ENCODE results near the gene CCL1. TPM values are rescaled to one million over a fixed set of nuclear protein-coding genes. Genes with fewer than 3 reads are reported as not detected.
"Not testable (repeated sequence)": the region's sequence is repeated elsewhere in the genome, so short reads cannot be mapped to it uniquely, and the experiment has no call there.

CCL1 gene
- total RNA-seq, 1 experiment from 2014 or later, result not detected

DNA sequence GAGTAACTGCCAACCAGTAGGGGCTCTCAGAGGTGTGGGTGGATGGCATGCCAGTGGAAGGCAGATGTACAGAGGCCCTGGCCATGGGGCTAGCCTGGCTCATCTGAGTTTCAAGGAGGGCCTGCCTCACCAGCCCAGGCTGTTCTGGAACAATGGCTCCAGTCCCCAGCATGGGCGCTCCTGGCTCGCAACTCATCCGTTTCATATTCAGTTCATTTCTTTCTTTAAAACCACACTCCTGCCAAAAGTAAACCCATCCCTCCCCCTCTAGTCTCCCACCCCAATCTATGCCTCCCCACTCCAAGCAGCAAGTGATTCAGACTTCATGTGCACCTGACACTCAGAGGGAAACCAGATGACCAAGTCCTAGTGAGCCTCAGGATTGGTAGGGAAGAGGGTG lies 4.4 kb downstream of the CCL1 start:
- DNase-seq, result no peak
- no peaks in the 10 kb centered on the region for H3K4me1 ChIP-seq
- H3K36me3 ChIP-seq, result no peaks in the 10 kb centered on the region
- no peaks in the 10 kb centered on the region for H3K9me3 ChIP-seq (replicated peaks)
- H3K4me3 ChIP-seq, result no peak overlapping the region
- no peak overlapping the region for H3K27ac ChIP-seq
- peaks cover 10% of the 10 kb centered on the region; the same call in 1 of the 2 replicates for H3K27me3 ChIP-seq

DNA sequence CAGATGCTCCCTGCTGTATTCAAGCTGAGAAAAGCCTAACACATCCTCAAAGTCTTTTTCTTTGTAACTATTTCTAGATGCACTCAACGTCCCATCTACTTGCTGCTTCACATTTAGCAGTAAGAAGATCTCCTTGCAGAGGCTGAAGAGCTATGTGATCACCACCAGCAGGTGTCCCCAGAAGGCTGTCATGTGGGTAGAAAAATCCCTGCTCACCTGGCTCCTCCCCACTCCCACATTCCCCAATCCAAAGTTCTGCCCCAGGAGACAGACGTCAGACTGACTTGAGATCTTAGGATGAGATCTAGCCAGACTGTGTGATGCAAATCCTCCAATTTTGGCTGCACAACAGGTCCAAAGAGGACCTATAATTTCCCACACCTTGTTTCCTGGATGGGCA lies 5.6 kb downstream of the CCL1 start:
- no peaks in the 10 kb centered on the region for H3K4me1 ChIP-seq
- no peaks in the 10 kb centered on the region for H3K36me3 ChIP-seq
- peaks cover 7% of the 10 kb centered on the region; the same call in 1 of the 2 replicates for H3K27me3 ChIP-seq
- no peak for DNase-seq
- no peaks in the 10 kb centered on the region for H3K9me3 ChIP-seq (replicated peaks)
- no peak overlapping the region for H3K4me3 ChIP-seq
- no peak overlapping the region for H3K27ac ChIP-seq

DNA sequence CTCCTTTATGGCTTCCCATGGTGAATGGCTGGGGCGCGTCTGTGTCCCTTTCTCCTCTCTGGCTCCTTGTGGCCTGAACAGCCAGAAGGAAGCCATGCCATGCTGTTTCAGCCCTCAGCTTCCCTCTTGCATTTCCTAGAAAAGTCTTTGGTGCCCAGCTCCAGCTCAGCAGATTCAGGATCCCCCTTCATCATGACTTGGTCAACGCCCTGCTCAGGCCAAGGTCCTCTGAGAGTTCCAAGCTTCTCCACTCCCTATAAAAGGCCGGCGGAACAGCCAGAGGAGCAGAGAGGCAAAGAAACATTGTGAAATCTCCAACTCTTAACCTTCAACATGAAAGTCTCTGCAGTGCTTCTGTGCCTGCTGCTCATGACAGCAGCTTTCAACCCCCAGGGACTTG lies 6.8 kb downstream of the CCL1 start, which contains the start of gene CCL13:
CCL13 (plus strand) TSS at position 287 of the 400 bp plus-strand sequence; CDS start at position 334, 47 bp downstream.
- H3K4me1 ChIP-seq, result no peaks in the 10 kb centered on the region
- no peak within 1 kb of the TSS for H3K27ac ChIP-seq
- no peaks in the 10 kb centered on the region for H3K9me3 ChIP-seq (replicated peaks)
- no peak for DNase-seq
- no peak within 1 kb of the TSS for H3K4me3 ChIP-seq
- no peaks in the 10 kb centered on the region for H3K36me3 ChIP-seq
- H3K27me3 ChIP-seq, result peaks cover 7% of the 10 kb centered on the region; the same call in 1 of the 2 replicates

DNA sequence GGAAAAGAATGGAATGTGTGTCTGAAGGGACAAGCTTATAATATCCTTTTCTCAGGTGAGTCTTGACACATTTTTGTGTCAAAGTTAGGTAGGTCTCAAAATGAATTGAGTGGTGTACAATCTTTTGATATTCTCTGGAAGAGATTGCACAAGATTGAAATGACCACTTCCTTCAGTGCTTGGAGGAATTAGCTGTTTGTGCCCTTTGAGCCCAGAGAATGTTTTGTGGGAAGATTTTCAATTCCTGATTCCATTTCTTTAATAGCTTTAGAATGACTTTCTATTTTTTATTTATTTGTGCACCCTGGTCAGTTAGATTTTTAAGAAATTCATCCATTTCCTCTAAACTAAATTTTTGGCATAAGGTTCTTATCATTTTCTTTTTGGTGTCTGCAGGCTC lies 8.4 kb downstream of the CCL1 start:
- H3K27me3 ChIP-seq, result peaks cover 7% of the 10 kb centered on the region; the same call in 1 of the 2 replicates
- H3K4me1 ChIP-seq, result no peaks in the 10 kb centered on the region
- no peaks in the 10 kb centered on the region for H3K9me3 ChIP-seq (replicated peaks)
- no peak overlapping the region for H3K4me3 ChIP-seq
- no peaks in the 10 kb centered on the region for H3K36me3 ChIP-seq
- DNase-seq, result no peak
- H3K27ac ChIP-seq, result no peak overlapping the region

DNA sequence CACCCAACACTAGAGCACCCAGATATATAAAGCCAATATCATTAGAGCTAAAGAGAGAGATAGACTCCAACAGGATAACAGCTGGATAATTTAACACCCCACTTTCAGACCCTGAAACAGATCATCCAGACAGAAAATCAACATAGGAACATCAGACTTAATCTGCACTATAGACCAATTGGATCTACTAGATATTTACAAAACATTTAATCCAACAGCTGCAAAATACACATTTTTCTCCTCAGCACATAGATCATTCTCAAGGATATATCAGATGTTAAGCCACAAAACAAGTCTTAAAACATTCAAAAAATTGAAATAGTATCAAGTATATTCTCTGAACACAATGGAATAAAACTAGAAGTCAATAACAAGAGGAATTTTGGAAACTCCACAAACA lies 10.8 kb downstream of the CCL1 start:
- DNase-seq, result no peak
- H3K4me3 ChIP-seq, result no peak overlapping the region
- H3K4me1 ChIP-seq, result no peaks in the 10 kb centered on the region
- H3K36me3 ChIP-seq, result no peaks in the 10 kb centered on the region
- no peaks in the 10 kb centered on the region for H3K9me3 ChIP-seq (replicated peaks)
- peaks cover 7% of the 10 kb centered on the region; the same call in 1 of the 2 replicates for H3K27me3 ChIP-seq
- no peak overlapping the region for H3K27ac ChIP-seq

DNA sequence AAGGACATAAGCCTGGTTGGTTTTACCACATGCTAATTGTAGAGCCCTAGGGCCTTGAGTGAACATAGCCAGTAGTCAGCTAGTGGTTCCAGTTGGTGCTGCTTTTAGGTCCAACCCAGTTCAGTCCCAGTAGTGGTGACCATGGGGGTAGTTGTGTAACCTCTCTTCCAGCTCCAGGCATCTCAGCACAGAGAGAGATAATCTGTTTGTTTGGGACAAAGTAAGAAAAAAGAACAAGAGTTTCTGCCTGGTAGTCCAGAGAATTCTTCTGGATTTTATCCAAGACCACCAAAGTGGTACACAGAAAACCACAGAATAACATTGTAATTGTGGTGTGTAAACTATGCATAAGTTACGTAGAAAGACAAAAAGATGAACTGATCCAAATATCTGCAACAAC lies 11.9 kb downstream of the CCL1 start:
- Histone ChIP-seq H3K27ac (no peak overlapping the region), H3K36me3 (no peaks in the 10 kb centered on the region), H3K27me3 (peaks cover 7% of the 10 kb centered on the region; the same call in 1 of the 2 replicates), H3K9me3 (replicated peaks) (no peaks in the 10 kb centered on the region), H3K4me1 (no peaks in the 10 kb centered on the region), H3K4me3 (no peak overlapping the region)
- DNase-seq, result no peak

DNA sequence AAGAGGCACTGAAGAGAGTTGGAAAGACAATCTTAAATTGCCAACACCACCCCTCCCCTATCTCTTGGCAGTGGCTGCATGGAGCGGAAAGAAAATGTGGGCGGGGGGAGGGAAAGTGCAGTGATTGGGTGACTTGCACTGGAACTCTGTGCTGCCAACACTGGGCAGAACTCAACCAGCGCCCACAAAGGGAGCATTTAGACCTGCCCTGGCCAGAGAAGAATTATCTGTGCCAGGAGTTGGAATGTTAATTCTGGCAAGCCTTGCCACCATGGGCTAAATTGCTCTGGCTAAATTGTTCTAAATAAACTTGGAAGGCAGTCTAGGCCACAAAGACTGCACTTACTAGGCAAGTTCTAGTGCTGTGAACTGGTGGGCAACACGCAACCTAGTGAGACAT lies 13.3 kb downstream of the CCL1 start:
- Histone ChIP-seq H3K4me1 (no peaks in the 10 kb centered on the region), H3K9me3 (replicated peaks) (no peaks in the 10 kb centered on the region), H3K27ac (no peak overlapping the region), H3K36me3 (no peaks in the 10 kb centered on the region), H3K27me3 (no peaks in the 10 kb centered on the region), H3K4me3 (no peak overlapping the region)
- DNase-seq, result no peak

DNA sequence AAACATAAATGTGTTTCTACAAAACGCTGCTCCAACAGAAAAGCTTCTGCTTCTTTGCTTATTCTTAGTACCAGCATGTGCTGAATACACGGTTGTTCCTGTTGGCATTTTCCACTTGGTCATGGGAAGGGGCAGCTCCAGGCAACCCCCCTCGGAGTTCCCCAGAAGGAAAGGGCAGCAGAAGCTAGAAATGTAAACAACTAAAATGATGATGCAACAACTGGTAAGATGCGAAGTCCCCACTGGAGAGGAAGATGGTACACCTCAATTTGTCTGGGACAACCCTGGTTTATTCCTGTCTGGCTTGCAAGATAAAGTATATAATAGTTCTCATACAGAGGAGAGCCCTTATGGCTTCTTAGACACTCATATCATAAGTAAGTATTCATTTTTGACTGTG lies 16.0 kb downstream of the CCL1 start:
- peaks cover 4% of the 10 kb centered on the region; the same call in 1 of the 2 replicates for H3K4me1 ChIP-seq
- no peak overlapping the region for H3K27ac ChIP-seq
- H3K36me3 ChIP-seq, result no peaks in the 10 kb centered on the region
- H3K4me3 ChIP-seq, result no peak overlapping the region
- no peaks in the 10 kb centered on the region for H3K27me3 ChIP-seq
- no peak for DNase-seq
- H3K9me3 ChIP-seq (replicated peaks), result no peaks in the 10 kb centered on the region; the same call in 1 of the 2 replicates

DNA sequence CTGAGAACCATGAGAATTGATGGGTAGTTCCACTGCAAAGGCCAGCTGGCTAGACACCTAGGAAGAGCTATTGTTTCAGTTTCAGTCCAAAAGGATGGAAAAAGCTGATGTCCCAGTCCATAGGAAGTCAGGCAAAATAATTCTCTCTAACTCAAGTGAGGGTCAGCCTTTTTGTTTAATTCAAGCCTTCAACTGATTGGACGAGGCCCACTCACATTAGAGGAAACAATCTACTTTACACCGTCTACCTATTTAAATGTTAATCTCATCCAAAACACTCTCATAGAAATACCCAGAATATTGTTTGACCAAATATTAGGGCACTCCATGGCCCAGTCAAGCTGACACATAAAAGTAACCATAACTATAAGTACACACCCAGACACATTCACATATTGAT lies 21.1 kb downstream of the CCL1 start:
- no peaks in the 10 kb centered on the region; the same call in 1 of the 2 replicates for H3K9me3 ChIP-seq (replicated peaks)
- DNase-seq, result no peak
- no peak overlapping the region for H3K27ac ChIP-seq
- no peaks in the 10 kb centered on the region for H3K27me3 ChIP-seq
- no peak overlapping the region for H3K4me3 ChIP-seq
- peaks cover 4% of the 10 kb centered on the region; the same call in 1 of the 2 replicates for H3K4me1 ChIP-seq
- H3K36me3 ChIP-seq, result no peaks in the 10 kb centered on the region

DNA sequence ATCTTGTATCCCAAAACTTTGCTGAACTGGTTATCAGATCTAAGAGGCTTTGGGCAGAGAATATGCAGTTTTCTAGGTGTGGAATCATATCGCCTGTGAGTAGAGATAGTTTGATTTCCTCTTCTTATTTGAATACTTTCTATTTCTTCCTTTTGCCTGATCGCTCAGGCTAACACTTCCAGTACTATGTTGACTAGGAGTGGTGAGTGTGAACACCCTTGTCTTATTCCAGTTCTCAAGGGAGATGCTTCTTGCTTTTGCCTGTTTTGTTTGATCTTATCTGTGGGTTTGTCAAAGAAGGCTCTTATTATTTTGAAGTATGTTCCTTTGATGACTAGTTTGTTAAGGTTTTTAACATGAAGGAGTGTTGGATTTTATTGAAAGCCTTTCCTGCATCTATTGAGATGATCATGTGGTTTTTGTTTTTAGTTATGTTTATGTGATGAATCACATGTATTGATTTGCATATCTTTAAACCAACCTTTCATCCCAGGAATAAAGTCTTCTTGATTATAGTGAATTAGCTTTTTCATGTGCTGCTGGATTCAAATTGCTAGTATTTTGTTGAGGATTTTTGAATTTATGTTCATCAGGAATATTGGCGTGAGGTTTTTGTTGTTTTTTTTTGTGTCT lies 23.8 kb downstream of the CCL1 start:
- Histone ChIP-seq H3K27me3 (no peaks in the 10 kb centered on the region), H3K36me3 (no peaks in the 10 kb centered on the region), H3K4me1 (peaks cover 4% of the 10 kb centered on the region; the same call in 1 of the 2 replicates), H3K4me3 (no peak overlapping the region), H3K9me3 (replicated peaks) (no peaks in the 10 kb centered on the region; the same call in 1 of the 2 replicates), H3K27ac (no peak overlapping the region)
- no peak for DNase-seq

DNA sequence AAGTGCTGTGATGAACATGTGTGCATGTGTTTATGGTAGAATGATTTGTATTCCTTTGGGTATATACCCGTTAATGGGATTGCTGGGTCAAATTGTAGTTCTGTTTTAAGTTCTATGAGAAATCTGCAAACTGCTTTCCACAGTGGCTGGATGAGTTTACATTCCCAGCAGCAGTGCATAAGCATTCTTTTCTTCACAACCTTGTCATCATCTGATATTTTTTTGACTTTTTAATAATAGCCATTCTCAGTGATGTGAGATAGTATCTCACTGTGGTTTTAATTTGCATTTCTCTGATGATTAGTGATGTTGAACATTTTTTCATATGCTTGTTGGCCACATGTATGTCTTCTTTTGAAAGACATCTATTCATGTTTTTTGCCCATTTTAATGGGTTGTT lies 25.3 kb downstream of the CCL1 start:
- no peaks in the 10 kb centered on the region for H3K36me3 ChIP-seq
- no peaks in the 10 kb centered on the region for H3K27me3 ChIP-seq
- H3K4me1 ChIP-seq, result no peaks in the 10 kb centered on the region
- H3K9me3 ChIP-seq (replicated peaks), result no peaks in the 10 kb centered on the region
- no peak for DNase-seq
- no peak overlapping the region for H3K27ac ChIP-seq
- no peak overlapping the region for H3K4me3 ChIP-seq

DNA sequence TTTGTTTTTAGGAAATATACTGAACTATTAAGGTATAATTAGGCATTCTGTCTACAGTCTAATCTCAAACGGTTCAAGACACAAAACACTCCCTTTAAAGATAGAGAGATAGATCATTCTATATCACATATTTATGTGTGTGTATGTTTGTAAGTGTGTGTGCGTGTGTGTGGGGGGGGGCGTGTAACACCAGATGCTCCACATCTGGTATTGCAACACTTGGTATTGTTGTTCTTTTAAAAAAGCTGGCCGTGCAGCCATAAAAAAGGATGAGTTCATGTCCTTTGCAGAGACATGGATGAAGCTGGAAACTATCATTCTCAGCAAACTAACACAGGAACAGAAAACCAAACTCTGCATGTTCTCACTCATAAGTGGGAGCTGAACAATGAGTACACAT lies 35.5 kb downstream of the CCL1 start:
- H3K4me1 ChIP-seq; H3K4me3 ChIP-seq; H3K9me3 ChIP-seq (replicated peaks); H3K36me3 ChIP-seq; H3K27ac ChIP-seq; H3K27me3 ChIP-seq; DNase-seq: not testable (repeated sequence)

DNA sequence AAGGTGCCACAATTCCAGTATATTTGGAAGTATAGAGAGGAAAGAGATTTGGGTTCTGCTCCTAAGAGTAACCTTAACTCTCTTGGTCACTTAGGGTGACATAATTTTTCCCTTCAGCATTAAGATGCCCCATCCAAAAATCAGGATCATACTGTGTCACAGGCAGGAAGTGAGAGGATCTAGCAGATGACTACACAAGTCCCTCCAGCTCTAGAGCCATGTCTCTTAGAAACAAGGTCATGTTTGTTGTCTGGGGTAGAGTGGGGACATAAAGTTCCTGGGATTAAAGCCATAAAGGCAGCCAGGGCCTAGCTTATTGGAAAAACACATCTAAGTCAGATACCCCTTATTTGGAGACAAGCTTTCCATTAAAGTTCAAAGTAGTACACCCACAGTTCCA lies 41.1 kb downstream of the CCL1 start:
- no peak for DNase-seq
- Histone ChIP-seq H3K27ac (no peak overlapping the region), H3K4me1 (no peaks in the 10 kb centered on the region), H3K36me3 (no peaks in the 10 kb centered on the region), H3K4me3 (no peak overlapping the region), H3K9me3 (replicated peaks) (no peaks in the 10 kb centered on the region), H3K27me3 (no peaks in the 10 kb centered on the region)

DNA sequence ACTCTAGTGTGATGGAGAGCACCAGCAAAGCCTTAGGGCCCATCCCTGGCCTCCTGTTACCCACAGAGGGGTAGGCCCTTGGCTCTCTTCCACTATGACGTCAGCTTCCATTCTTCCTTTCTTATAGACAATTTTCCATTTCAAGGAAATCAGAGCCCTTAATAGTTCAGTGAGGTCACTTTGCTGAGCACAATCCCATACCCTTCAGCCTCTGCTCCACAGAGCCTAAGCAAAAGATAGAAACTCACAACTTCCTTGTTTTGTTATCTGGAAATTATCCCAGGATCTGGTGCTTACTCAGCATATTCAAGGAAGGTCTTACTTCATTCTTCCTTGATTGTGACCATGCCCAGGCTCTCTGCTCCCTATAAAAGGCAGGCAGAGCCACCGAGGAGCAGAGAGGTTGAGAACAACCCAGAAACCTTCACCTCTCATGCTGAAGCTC lies 44.0 kb downstream of the CCL1 start, which contains the start of gene CCL8:
CCL8 (plus strand) TSS at position 397 of the 445 bp plus-strand sequence. CDS start 67 bp downstream, outside the sequence.
- Histone ChIP-seq H3K27me3 (0 out of 2 replicates have a peak, but pooled peaks cover 8% of the 10 kb centered on the region), H3K36me3 (no peaks in the 10 kb centered on the region), H3K4me1 (no peaks in the 10 kb centered on the region), H3K4me3 (no peak within 1 kb of the TSS), H3K27ac (no peak within 1 kb of the TSS), H3K9me3 (replicated peaks) (no peaks in the 10 kb centered on the region)
- peak in 1 of 2 experiments; percentile 9 for DNase-seq

DNA sequence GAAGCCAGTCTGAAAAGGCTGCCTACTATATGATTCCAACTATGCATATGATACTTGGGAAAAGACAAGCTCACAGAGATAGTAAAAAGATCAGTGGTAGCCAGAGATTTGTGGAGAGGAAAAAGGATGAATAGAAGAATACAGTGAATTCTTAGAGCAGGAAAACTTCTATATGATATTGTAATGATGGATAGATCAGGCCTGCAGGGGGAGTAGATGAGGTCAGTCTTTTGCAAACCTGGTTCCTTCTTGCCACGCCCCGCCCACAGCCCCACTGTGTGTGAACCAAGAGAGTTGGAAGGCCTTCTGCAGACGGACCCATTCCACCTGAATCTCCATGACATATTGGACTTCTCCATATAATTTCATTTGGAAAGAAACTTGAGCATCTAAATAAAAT lies 44.6 kb downstream of the CCL1 start:
- H3K36me3 ChIP-seq, result no peaks in the 10 kb centered on the region
- H3K9me3 ChIP-seq (replicated peaks), result no peaks in the 10 kb centered on the region
- H3K27me3 ChIP-seq, result 0 out of 2 replicates have a peak, but pooled peaks cover 8% of the 10 kb centered on the region
- no peaks in the 10 kb centered on the region for H3K4me1 ChIP-seq
- H3K27ac ChIP-seq, result no peak overlapping the region
- DNase-seq, result peak; percentile 18 to 29
- H3K4me3 ChIP-seq, result no peak overlapping the region

DNA sequence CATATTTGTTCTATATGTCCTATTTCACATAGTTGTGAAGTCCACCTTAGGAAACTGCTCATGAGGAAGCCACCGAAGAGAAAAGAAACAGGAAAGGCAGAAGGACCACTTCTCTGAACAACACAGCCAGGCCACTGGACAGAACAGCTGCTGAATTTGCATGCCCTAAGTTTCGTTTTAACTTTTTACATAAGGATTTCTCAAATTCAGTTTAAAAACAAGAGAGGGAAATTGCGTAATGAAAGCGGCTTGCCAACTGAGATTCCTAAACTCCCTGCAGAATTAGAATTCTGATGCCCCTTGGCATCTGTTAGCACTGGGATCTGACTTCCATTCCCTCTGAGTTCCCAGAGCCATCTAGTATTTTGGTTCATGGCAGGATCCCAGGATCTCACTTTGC lies 48.8 kb downstream of the CCL1 start:
- Histone ChIP-seq H3K4me3 (no peak overlapping the region), H3K4me1 (no peaks in the 10 kb centered on the region), H3K36me3 (no peaks in the 10 kb centered on the region), H3K27ac (no peak overlapping the region), H3K9me3 (replicated peaks) (no peaks in the 10 kb centered on the region), H3K27me3 (peaks cover 8% of the 10 kb centered on the region; the same call in 1 of the 2 replicates)
- DNase-seq, result no peak

Measured in SJCRH30 (cell line).